Neural progenitor cell (in vitro differentiated cells): Measurements from ENCODE around the gene FOXN3.

Experiments used
- EZH2 ChIP-seq: fragments of 200-600 bp; sonication (generic); IDR thresholded peaks from 2 replicates; pipeline ENCODE4 v1.6.1; 2017; ENCODE audit warnings: antibody characterized with exemption, mild to moderate bottlenecking, moderate library complexity
- EZH2phosphoT487 ChIP-seq: fragments of 200-600 bp; sonication (generic); IDR thresholded peaks from 2 replicates; pipeline ENCODE4 v1.6.1; 2017; ENCODE audit warnings: antibody characterized with exemption
- TF ChIP-seq, protein P1 (sequence below): fragments of 200-600 bp; sonication (generic); IDR thresholded peaks from 2 replicates; pipeline ENCODE4 v1.5.1; 2017; ENCODE audit warnings: antibody characterized with exemption, mild to moderate bottlenecking

DNA sequence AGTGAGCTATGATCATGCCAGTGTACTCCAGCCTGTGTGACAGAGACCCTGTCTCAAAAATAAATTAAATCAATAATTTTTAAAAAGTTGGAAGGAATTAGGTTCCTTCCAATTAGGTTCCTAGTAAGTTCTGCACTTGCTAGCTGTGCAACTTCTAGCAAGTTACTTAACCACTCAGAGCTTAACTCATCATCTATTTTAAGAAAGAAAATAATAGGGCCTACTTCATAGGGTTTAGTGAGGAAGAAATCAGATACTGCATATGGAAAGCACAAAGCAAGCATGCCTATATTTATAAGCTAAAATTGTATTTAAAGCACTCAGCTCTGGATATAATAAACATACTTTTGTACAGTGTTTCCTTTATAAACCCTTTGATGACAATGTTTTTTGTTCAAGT, 10.7 kb downstream of the FOXN3 start:
- TF ChIP-seq, protein P1, sequence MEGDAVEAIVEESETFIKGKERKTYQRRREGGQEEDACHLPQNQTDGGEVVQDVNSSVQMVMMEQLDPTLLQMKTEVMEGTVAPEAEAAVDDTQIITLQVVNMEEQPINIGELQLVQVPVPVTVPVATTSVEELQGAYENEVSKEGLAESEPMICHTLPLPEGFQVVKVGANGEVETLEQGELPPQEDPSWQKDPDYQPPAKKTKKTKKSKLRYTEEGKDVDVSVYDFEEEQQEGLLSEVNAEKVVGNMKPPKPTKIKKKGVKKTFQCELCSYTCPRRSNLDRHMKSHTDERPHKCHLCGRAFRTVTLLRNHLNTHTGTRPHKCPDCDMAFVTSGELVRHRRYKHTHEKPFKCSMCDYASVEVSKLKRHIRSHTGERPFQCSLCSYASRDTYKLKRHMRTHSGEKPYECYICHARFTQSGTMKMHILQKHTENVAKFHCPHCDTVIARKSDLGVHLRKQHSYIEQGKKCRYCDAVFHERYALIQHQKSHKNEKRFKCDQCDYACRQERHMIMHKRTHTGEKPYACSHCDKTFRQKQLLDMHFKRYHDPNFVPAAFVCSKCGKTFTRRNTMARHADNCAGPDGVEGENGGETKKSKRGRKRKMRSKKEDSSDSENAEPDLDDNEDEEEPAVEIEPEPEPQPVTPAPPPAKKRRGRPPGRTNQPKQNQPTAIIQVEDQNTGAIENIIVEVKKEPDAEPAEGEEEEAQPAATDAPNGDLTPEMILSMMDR, result no peak
- TF ChIP-seq EZH2phosphoT487, result no peak
- TF ChIP-seq EZH2, result no peak
